ENCODE measurements around the gene TMEM235. TPM values are rescaled to one million over a fixed set of nuclear protein-coding genes. Genes with fewer than 3 reads are reported as not detected.

Gene TMEM235
- total RNA-seq, 1 donor, result not detected

DNA sequence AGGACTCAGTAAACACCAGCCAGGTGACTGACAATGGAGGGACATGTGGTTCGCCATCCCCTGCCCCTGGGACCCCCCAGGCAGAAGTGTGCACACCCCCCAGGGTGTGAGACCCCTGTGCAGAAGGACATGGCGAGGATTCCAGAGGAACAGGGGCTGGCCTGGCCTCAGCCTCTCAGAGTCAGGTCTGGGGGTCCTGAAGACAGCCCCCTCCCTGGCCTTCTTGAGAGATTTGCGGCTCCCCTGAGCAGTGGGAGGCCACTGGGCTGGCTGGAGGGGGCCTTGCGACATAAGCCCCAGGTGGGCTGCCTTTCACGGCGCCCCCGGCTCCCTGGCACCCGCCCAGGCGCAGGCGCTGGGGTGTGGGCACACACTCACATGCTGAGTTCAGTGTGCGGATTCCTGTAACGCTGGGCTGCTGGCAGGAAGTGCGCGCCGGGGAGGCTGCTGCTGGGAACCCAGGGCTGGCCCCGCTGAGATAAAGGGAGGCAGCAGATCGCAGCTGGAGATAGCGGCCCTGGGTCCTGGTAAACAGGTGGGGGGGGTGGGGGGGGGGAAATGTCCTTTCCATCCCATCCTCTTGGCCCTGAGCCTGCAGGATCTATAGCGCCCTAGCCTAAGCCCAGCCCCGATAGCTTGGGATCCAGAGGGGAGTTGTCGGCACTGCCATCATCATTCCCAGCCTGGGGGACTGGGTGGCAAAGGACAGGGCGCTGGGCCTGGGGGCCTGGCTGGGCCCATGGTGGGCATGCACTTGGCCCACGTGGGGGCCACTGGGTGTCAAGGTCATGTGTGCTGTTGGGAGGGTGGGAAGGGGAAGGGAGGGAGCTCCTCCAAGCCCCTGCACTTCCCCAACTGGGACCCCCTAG is 27.1 kb downstream of the TMEM235 start:
- no peak overlapping the region for H2AFZ ChIP-seq (ENCODE audit: low read length)
- H3K4me3 ChIP-seq (ENCODE audit: insufficient read depth, low read length), result no peak overlapping the region
- H4K20me1 ChIP-seq (ENCODE audit: insufficient read depth, low read length), result no peaks in the 10 kb centered on the region
- H3K36me3 ChIP-seq (ENCODE audit: insufficient read depth, low read length), result no peaks in the 10 kb centered on the region
- peaks cover 4% of the 10 kb centered on the region for H3K4me1 ChIP-seq (ENCODE audit: insufficient read depth, low read length)
- H3K9me3 ChIP-seq (ENCODE audit: low read depth, low read length), result no peaks in the 10 kb centered on the region
- no peaks in the 10 kb centered on the region for H3K79me2 ChIP-seq (ENCODE audit: insufficient read depth, low read length)
- peak; percentile 82 for DNase-seq (ENCODE audit: insufficient read length, low spot score, missing footprints)
- TF ChIP-seq, protein P1, sequence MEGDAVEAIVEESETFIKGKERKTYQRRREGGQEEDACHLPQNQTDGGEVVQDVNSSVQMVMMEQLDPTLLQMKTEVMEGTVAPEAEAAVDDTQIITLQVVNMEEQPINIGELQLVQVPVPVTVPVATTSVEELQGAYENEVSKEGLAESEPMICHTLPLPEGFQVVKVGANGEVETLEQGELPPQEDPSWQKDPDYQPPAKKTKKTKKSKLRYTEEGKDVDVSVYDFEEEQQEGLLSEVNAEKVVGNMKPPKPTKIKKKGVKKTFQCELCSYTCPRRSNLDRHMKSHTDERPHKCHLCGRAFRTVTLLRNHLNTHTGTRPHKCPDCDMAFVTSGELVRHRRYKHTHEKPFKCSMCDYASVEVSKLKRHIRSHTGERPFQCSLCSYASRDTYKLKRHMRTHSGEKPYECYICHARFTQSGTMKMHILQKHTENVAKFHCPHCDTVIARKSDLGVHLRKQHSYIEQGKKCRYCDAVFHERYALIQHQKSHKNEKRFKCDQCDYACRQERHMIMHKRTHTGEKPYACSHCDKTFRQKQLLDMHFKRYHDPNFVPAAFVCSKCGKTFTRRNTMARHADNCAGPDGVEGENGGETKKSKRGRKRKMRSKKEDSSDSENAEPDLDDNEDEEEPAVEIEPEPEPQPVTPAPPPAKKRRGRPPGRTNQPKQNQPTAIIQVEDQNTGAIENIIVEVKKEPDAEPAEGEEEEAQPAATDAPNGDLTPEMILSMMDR (IDR thresholded peaks at IDR 0.05; ENCODE audit: extremely low read depth, low read depth, low read length), result no peak
- H3K27me3 ChIP-seq (ENCODE audit: insufficient read depth, low read length), result no peaks in the 10 kb centered on the region
- H3K27ac ChIP-seq (ENCODE audit: low read depth, low read length), result no peak overlapping the region
- no peak overlapping the region for H3K4me2 ChIP-seq (ENCODE audit: insufficient read depth, low read length)

DNA sequence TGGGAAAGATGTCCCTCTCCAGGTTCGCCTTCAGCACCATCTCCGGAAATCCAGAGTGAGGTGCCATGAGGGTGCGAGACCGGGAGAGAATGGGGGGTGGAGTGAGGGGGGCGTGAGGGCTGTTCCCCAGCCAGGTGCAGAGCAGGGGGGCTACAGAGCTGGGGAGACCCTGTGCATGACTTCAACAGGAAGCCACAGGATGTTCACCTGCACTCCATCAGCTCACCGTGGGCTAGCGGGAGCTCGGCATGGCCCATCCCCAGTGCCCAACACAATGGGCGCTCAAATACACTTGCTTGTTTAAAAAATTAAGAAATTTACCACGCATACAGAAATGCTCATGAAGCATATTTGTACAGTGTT is 27.7 kb downstream of the TMEM235 start:
- Histone ChIP-seq H3K4me2 (ENCODE audit: insufficient read depth, low read length) (no peak overlapping the region), H3K36me3 (ENCODE audit: insufficient read depth, low read length) (no peaks in the 10 kb centered on the region), H3K27me3 (ENCODE audit: insufficient read depth, low read length) (no peaks in the 10 kb centered on the region), H3K9me3 (ENCODE audit: low read depth, low read length) (no peaks in the 10 kb centered on the region), H3K4me3 (ENCODE audit: insufficient read depth, low read length) (no peak overlapping the region), H3K27ac (ENCODE audit: low read depth, low read length) (no peak overlapping the region), H2AFZ (ENCODE audit: low read length) (no peak overlapping the region), H4K20me1 (ENCODE audit: insufficient read depth, low read length) (no peaks in the 10 kb centered on the region), H3K79me2 (ENCODE audit: insufficient read depth, low read length) (no peaks in the 10 kb centered on the region), H3K4me1 (ENCODE audit: insufficient read depth, low read length) (no peaks in the 10 kb centered on the region)
- TF ChIP-seq, protein P1 (IDR thresholded peaks at IDR 0.05; ENCODE audit: extremely low read depth, low read depth, low read length), result no peak
- peak; percentile 22 for DNase-seq (ENCODE audit: insufficient read length, low spot score, missing footprints)

DNA sequence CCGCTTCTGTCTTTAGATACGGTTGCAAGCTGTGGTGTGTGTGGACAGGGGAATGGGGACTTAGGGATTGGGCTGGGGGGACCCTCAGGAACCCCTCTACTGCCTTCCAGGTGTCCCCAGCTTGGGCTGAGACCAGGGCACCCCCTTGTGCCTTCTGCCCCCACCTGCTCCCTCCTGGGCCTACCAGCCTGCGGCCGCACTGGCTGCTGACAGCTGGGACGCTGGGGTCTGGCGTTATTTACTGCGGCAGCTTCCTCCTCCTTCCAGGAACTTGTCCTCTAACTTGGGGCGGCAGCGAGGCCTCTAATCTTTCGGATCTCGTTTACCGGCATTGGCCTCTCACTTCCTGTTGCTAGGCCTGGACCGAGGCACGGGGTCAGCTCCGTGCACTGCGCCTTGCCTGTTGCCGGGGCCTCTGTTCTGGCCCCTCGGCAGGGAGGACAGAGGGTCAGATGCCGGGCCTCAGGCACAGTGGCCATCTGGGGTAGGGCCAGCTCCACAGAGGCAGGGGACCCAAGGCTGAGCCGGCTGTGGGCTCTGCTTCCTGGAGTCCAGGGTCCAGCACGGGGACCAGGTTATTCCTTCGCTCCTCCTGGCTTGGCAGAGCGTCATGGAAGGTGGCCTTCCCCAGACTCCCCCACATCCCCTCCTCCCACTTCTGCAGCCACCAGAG is 31.8 kb downstream of the TMEM235 start:
- Histone ChIP-seq H3K4me3 (ENCODE audit: insufficient read depth, low read length) (no peak overlapping the region), H3K9me3 (ENCODE audit: low read depth, low read length) (no peaks in the 10 kb centered on the region), H3K27me3 (ENCODE audit: insufficient read depth, low read length) (peaks cover 2% of the 10 kb centered on the region), H3K4me2 (ENCODE audit: insufficient read depth, low read length) (no peak overlapping the region), H3K79me2 (ENCODE audit: insufficient read depth, low read length) (no peaks in the 10 kb centered on the region), H3K27ac (ENCODE audit: low read depth, low read length) (no peak overlapping the region), H4K20me1 (ENCODE audit: insufficient read depth, low read length) (no peaks in the 10 kb centered on the region), H2AFZ (ENCODE audit: low read length) (no peak overlapping the region), H3K4me1 (ENCODE audit: insufficient read depth, low read length) (no peaks in the 10 kb centered on the region), H3K36me3 (ENCODE audit: insufficient read depth, low read length) (no peaks in the 10 kb centered on the region)
- TF ChIP-seq, protein P1 (IDR thresholded peaks at IDR 0.05; ENCODE audit: extremely low read depth, low read depth, low read length), result no peak
- DNase-seq (ENCODE audit: insufficient read length, low spot score, missing footprints), result peak; percentile 51

DNA sequence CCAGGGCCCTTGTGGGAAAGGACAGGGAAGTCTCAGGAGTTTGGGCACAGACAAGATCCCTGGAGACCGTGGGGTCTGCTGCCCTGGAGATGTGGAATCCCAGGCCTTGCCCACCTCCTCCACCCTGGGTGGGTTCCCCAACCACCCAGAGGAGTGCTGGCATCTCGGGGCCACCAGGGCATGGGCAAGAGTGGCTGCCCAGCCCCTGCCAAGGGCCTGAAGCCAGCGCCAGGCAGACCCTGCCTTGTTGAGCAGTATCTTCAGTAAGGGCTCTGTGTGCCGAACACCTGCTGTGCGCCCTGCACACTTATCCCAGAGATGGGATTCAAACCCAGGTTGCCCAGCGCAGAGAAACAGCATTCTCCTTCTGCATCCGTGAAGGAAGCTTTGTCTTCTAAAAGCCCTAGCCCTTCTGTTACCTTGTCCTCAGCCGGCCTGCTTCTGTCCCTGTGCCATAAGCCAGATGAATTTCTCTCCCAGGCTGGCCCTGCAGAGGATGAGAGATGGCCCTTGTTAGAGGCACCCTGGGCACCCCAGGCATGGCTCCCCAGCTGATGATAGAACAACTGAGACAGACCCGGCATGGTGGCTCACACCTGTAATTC is 32.4 kb downstream of the TMEM235 start:
- Histone ChIP-seq H3K79me2 (ENCODE audit: insufficient read depth, low read length) (no peaks in the 10 kb centered on the region), H3K36me3 (ENCODE audit: insufficient read depth, low read length) (no peaks in the 10 kb centered on the region), H3K4me1 (ENCODE audit: insufficient read depth, low read length) (no peaks in the 10 kb centered on the region), H3K9me3 (ENCODE audit: low read depth, low read length) (no peaks in the 10 kb centered on the region), H4K20me1 (ENCODE audit: insufficient read depth, low read length) (no peaks in the 10 kb centered on the region), H3K4me3 (ENCODE audit: insufficient read depth, low read length) (no peak overlapping the region), H3K4me2 (ENCODE audit: insufficient read depth, low read length) (no peak overlapping the region), H3K27ac (ENCODE audit: low read depth, low read length) (no peak overlapping the region), H2AFZ (ENCODE audit: low read length) (no peak overlapping the region), H3K27me3 (ENCODE audit: insufficient read depth, low read length) (peaks cover 9% of the 10 kb centered on the region)
- DNase-seq (ENCODE audit: insufficient read length, low spot score, missing footprints), result peak; percentile 60
- TF ChIP-seq, protein P1 (IDR thresholded peaks at IDR 0.05; ENCODE audit: extremely low read depth, low read depth, low read length), result no peak
